Measurements from ENCODE around the gene IGF2BP2.

- TF ChIP-seq, protein P1, sequence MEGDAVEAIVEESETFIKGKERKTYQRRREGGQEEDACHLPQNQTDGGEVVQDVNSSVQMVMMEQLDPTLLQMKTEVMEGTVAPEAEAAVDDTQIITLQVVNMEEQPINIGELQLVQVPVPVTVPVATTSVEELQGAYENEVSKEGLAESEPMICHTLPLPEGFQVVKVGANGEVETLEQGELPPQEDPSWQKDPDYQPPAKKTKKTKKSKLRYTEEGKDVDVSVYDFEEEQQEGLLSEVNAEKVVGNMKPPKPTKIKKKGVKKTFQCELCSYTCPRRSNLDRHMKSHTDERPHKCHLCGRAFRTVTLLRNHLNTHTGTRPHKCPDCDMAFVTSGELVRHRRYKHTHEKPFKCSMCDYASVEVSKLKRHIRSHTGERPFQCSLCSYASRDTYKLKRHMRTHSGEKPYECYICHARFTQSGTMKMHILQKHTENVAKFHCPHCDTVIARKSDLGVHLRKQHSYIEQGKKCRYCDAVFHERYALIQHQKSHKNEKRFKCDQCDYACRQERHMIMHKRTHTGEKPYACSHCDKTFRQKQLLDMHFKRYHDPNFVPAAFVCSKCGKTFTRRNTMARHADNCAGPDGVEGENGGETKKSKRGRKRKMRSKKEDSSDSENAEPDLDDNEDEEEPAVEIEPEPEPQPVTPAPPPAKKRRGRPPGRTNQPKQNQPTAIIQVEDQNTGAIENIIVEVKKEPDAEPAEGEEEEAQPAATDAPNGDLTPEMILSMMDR (conservative IDR thresholded peaks at IDR 0.05; ENCODE audit: low read depth, low read length), result no peak
- no peak for TF ChIP-seq EZH2 (IDR thresholded peaks at IDR 0.05; ENCODE audit: borderline replicate concordance, low read depth, low read length, poor library complexity, severe bottlenecking)
Observed at GRCh38 chr3:185760088-185760487, 64.8 kb downstream of the IGF2BP2 start.

Measured in A673 (cell line).